HL-60 (cell line): ENCODE data around the gene GAGE10.

ENCODE experiments used
- CTCF ChIP-seq: IDR thresholded peaks from one replicate; pipeline ENCODE4 v1.5.1; 2011; ENCODE audit warnings: low read length, control low read depth, inconsistent platforms; ENCODE audit not compliant: insufficient read depth
- GABPA ChIP-seq: IDR thresholded peaks from 2 replicates; pipeline ENCODE4 v1.6.1; 2012; ENCODE audit warnings: low read depth
- REST ChIP-seq: IDR thresholded peaks from 2 replicates; pipeline ENCODE4 v1.6.1; 2012; ENCODE audit warnings: low read depth; ENCODE audit not compliant: insufficient replicate concordance

GRCh38 chrX:49312176-49312575 is 8.7 kb downstream of the GAGE10 start:
- no peak for TF ChIP-seq REST
- no peak for TF ChIP-seq CTCF
- TF ChIP-seq GABPA, result no peak
